ENCODE data around the gene ABHD16B. TPM values are rescaled to one million over a fixed set of nuclear protein-coding genes. Genes with fewer than 3 reads are reported as not detected.
A peak's percentile ranks its signal among the peaks of the same experiment; 100 is the strongest.

Gene ABHD16B
- total RNA-seq, 2 donors from 2014 or later = not detected

- DNase-seq = no peak
- peaks cover 12% of the 10 kb centered on the region for H3K36me3 ChIP-seq
- no peak for TF ChIP-seq CTCF (IDR thresholded peaks at IDR 0.05)
- no peaks in the 10 kb centered on the region for H3K9me3 ChIP-seq
- no peaks in the 10 kb centered on the region for H3K27me3 ChIP-seq
- H3K4me1 ChIP-seq = no peaks in the 10 kb centered on the region
- H3K27ac ChIP-seq = no peak overlapping the region
- intact Hi-C loops (cut with DNase I) = no loop called here
- no peak overlapping the region for H3K4me3 ChIP-seq
- H3K9ac ChIP-seq (ENCODE audit: low read depth in 2 of 2, low read length in 2 of 2) = no peak overlapping the region
These were observed 28.9 kb downstream of the ABHD16B start for GRCh38 chr20:63890201-63890576.

DNA sequence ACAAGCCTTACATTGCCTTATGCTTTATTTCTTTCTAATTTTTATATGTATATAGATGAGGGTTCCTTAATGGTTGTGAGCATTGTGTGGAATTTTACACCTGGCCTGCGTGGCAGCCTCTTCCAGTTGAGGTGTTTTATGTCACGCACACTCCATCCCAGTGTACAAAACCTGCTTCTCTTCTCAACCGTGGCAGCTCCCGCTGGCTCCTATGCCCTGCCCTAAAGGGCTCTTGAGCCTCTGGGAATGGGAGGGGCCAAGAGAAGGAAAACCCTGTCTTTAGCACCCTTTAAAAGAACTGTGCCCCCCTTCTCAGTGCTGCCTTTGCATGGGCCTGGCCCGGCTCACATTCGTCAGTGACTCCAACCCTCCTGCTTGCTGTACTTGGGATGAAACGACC is 29.3 kb downstream of the ABHD16B start:
- Histone ChIP-seq H3K9me3 (no peaks in the 10 kb centered on the region), H3K4me1 (no peaks in the 10 kb centered on the region), H3K9ac (ENCODE audit: low read depth in 2 of 2, low read length in 2 of 2) (no peak overlapping the region), H3K27me3 (no peaks in the 10 kb centered on the region), H3K4me3 (no peak overlapping the region), H3K36me3 (peaks cover 12% of the 10 kb centered on the region), H3K27ac (no peak overlapping the region)
- intact Hi-C loops (cut with DNase I) = no loop called here
- no peak for TF ChIP-seq CTCF (IDR thresholded peaks at IDR 0.05)
- no peak for DNase-seq

GRCh38 chr20:63891061-63892002 is 30.0 kb downstream of the ABHD16B start:
- H3K9ac ChIP-seq (ENCODE audit: low read depth in 2 of 2, low read length in 2 of 2) = no peak overlapping the region
- no peak for TF ChIP-seq CTCF (IDR thresholded peaks at IDR 0.05)
- intact Hi-C loops (cut with DNase I) = no loop called here
- H3K36me3 ChIP-seq = peaks cover 12% of the 10 kb centered on the region
- no peaks in the 10 kb centered on the region for H3K27me3 ChIP-seq
- no peak overlapping the region for H3K4me3 ChIP-seq
- DNase-seq = no peak
- no peaks in the 10 kb centered on the region for H3K9me3 ChIP-seq
- peaks cover under 1% of the 10 kb centered on the region for H3K4me1 ChIP-seq
- H3K27ac ChIP-seq = no peak overlapping the region

DNA sequence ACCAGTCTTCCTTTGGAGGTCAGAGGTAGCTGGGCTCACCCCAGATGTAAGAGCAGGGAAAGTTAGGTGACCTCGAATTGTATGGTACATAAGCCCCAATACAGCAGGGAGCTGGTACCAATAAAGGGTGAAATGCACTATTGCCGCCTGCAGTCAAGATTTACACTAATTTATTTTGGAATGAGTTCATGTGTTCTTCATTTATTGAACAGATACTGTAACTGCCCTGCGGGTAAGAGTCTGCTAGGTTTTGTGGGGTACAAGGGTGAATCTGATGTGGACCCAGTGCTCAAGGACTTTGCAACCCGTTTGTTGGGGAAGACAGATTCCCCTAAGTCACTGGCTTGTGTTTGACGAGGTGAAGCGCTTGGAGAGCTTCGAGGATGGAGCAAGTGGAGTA is 31.1 kb downstream of the ABHD16B start:
- H3K9me3 ChIP-seq = no peaks in the 10 kb centered on the region
- H3K27ac ChIP-seq = no peak overlapping the region
- peaks cover 12% of the 10 kb centered on the region for H3K36me3 ChIP-seq
- DNase-seq = no peak
- H3K27me3 ChIP-seq = no peaks in the 10 kb centered on the region
- intact Hi-C loops (cut with DNase I) = no loop called here
- H3K4me1 ChIP-seq = peaks cover 9% of the 10 kb centered on the region
- H3K4me3 ChIP-seq = no peak overlapping the region
- no peak for TF ChIP-seq CTCF (IDR thresholded peaks at IDR 0.05)
- H3K9ac ChIP-seq (ENCODE audit: low read depth in 2 of 2, low read length in 2 of 2) = no peak overlapping the region

GRCh38 chr20:63893999-63894357 is 32.7 kb downstream of the ABHD16B start:
- no peak for DNase-seq
- peak overlapping the region; percentile 50 for H3K4me3 ChIP-seq
- TF ChIP-seq CTCF (IDR thresholded peaks at IDR 0.05) = no peak
- peaks cover 9% of the 10 kb centered on the region for H3K4me1 ChIP-seq
- H3K9ac ChIP-seq (ENCODE audit: low read depth in 2 of 2, low read length in 2 of 2) = peak overlapping the region; percentile 27 to 67
- H3K9me3 ChIP-seq = no peaks in the 10 kb centered on the region
- peaks cover 8% of the 10 kb centered on the region for H3K36me3 ChIP-seq
- no peak overlapping the region for H3K27ac ChIP-seq
- intact Hi-C loops (cut with DNase I) = no loop called here
- H3K27me3 ChIP-seq = no peaks in the 10 kb centered on the region

Data from colonic mucosa (tissue), 4 donors.